ENCODE data around the gene FURIN. TPM values are rescaled to one million over a fixed set of nuclear protein-coding genes. Genes with fewer than 3 reads are reported as not detected.
"Not testable (repeated sequence)": the region's sequence is repeated elsewhere in the genome, so short reads cannot be mapped to it uniquely, and the experiment has no call there.

Gene FURIN
- total RNA-seq, 1 donor from 2014 or later: 42.7 TPM

DNA sequence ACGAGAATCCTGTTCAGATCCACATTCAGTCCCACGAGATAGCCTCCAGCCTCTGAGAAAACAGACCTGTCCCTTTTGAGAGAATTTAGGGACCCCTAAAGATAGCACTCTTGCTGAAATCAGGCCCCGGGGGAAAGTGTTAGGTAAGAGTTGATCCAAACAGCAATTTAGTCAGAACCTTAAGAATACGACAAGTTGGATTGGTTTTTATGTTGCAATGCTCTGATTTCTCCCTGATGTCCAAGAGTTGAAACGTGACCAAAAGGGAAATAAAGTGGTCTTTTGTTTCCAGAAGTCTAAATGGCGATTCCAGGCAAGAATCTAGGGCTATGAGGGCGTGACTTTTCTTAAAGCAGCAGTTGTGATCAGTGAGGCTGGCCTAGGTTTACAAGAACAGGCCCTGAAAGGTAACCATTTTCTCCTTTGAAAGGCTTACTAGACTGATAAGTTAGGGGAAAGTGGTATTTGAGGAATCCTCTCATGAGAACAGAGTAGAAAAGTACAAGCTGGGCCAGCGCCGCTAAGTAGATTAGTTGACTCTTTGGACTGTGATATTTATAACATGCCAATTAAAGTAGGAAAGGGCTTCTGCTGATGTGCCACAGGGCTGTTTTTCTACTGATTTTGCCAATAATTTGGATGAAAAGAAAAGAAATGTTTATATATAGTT, 39.6 kb downstream of the FURIN start:
- H3K4me3 ChIP-seq: peak overlapping the region; percentile 1
- H3K27me3 ChIP-seq (ENCODE audit: low read depth): no peaks in the 10 kb centered on the region
- H3K9me3 ChIP-seq (replicated peaks): no peaks in the 10 kb centered on the region
- DNase-seq: no peak
- H3K27ac ChIP-seq (replicated peaks): peak overlapping the region; percentile 86
- peaks cover 79% of the 10 kb centered on the region for H3K36me3 ChIP-seq
- intact Hi-C loops (cut with micrococcal nuclease): no loop called here
- TF ChIP-seq, protein P1, sequence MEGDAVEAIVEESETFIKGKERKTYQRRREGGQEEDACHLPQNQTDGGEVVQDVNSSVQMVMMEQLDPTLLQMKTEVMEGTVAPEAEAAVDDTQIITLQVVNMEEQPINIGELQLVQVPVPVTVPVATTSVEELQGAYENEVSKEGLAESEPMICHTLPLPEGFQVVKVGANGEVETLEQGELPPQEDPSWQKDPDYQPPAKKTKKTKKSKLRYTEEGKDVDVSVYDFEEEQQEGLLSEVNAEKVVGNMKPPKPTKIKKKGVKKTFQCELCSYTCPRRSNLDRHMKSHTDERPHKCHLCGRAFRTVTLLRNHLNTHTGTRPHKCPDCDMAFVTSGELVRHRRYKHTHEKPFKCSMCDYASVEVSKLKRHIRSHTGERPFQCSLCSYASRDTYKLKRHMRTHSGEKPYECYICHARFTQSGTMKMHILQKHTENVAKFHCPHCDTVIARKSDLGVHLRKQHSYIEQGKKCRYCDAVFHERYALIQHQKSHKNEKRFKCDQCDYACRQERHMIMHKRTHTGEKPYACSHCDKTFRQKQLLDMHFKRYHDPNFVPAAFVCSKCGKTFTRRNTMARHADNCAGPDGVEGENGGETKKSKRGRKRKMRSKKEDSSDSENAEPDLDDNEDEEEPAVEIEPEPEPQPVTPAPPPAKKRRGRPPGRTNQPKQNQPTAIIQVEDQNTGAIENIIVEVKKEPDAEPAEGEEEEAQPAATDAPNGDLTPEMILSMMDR (IDR thresholded peaks at IDR 0.05; ENCODE audit: borderline replicate concordance): no peak
- H3K4me1 ChIP-seq: peaks cover 72% of the 10 kb centered on the region

DNA sequence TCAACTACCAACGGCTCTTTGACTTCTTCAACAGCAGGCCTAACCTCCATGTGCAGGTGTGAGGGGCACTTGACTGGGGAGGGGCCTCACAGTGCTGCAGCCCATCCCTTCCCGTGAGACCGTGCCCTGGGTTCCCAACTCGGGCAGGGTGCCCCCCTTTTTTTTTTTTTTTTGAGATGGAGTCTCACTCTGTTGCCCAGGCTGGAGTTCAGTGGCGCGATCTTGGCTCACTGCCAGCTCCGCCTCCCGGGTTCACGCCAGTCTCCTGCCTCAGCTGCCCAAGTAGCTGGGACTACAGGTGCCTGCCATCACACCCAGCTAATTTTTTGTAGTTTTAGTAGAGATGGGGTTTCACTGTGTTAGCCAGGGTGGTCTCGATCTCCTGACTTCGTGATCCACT, 41.1 kb downstream of the FURIN start:
- Histone ChIP-seq H3K4me1 (peaks cover 58% of the 10 kb centered on the region), H3K27ac (replicated peaks) (peak overlapping the region; percentile 86), H3K36me3 (peaks cover 93% of the 10 kb centered on the region)
- H3K9me3 ChIP-seq (replicated peaks); DNase-seq; H3K27me3 ChIP-seq (ENCODE audit: low read depth); intact Hi-C loops (cut with micrococcal nuclease); H3K4me3 ChIP-seq: not testable (repeated sequence)

DNA sequence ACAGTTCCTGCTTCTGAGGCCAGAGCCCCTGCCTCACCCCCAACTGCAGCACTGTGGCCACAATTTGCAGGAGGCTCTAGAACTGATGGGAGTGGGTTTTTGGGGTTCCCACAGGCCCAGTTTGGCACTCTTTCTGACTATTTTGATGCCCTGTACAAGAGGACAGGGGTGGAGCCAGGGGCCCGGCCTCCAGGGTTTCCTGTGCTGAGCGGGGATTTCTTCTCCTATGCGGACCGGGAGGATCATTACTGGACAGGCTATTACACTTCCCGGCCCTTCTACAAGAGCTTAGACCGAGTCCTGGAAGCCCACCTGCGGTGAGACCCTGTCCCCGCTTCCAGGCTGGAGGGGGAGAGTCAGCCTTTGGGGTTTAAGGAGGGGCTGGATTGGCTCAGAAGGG, 41.6 kb downstream of the FURIN start:
- Histone ChIP-seq H3K9me3 (replicated peaks) (no peaks in the 10 kb centered on the region), H3K4me3 (no peak overlapping the region), H3K27ac (replicated peaks) (peak overlapping the region; percentile 86), H3K36me3 (peaks cover 94% of the 10 kb centered on the region), H3K27me3 (ENCODE audit: low read depth) (no peaks in the 10 kb centered on the region), H3K4me1 (peaks cover 58% of the 10 kb centered on the region)
- intact Hi-C loops (cut with micrococcal nuclease): no loop called here
- no peak for DNase-seq
- TF ChIP-seq, protein P1 (IDR thresholded peaks at IDR 0.05; ENCODE audit: borderline replicate concordance): no peak

DNA sequence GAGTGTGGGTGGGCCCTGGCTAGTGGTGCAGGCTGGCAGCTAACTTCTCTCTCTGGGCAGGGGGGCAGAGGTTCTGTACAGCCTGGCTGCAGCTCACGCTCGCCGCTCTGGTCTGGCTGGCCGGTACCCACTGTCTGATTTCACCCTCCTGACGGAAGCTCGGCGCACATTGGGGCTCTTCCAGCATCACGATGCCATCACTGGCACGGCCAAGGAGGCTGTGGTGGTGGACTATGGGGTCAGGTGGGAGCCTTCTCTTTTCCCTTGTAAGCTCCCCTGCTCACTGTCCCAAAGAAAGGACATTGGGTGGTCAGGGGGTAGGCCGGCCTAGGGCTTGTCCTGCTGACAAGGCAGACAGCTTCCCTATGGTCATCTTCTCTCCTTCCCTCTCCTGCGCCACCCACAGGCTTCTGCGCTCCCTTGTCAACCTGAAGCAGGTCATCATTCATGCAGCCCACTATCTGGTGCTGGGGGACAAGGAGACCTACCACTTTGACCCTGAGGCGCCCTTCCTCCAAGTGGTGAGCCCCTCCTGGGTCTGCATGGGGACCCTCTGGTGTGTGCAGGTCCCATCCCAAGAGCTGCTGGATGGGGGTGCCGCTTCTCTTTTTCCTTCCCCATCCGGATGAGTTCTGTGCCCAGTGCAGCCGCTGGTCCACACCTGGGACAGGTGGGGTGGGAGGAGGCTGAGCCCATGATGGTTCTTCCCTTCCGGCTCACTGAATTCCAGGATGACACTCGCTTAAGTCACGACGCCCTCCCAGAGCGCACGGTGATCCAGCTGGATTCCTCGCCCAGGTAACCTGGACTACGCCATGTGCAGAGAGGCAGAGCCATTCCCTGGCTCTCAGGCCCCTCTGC, 42.3 kb downstream of the FURIN start:
- Histone ChIP-seq H3K9me3 (replicated peaks) (no peaks in the 10 kb centered on the region), H3K4me3 (no peak overlapping the region), H3K27ac (replicated peaks) (peak overlapping the region; percentile 86), H3K36me3 (peaks cover 94% of the 10 kb centered on the region), H3K27me3 (ENCODE audit: low read depth) (no peaks in the 10 kb centered on the region), H3K4me1 (peaks cover 58% of the 10 kb centered on the region)
- no peak for DNase-seq
- intact Hi-C loops (cut with micrococcal nuclease): no loop called here
- TF ChIP-seq, protein P1 (IDR thresholded peaks at IDR 0.05; ENCODE audit: borderline replicate concordance): no peak

DNA sequence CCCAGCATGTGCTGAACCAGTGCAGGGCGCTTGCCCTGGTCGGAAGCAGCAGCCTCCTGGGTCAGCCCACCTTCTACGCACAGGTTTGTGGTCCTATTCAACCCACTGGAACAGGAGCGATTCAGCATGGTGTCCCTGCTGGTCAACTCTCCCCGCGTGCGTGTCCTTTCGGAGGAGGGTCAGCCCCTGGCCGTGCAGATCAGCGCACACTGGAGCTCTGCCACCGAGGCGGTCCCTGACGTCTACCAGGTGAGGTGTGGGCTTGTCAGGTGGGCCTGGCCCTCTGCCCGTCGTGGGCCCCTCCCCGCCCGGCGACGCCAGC, 42.9 kb downstream of the FURIN start:
- TF ChIP-seq, protein P1 (IDR thresholded peaks at IDR 0.05; ENCODE audit: borderline replicate concordance): no peak
- Histone ChIP-seq H3K27me3 (ENCODE audit: low read depth) (no peaks in the 10 kb centered on the region), H3K4me3 (no peak overlapping the region), H3K27ac (replicated peaks) (no peak overlapping the region), H3K9me3 (replicated peaks) (no peaks in the 10 kb centered on the region), H3K36me3 (peaks cover 94% of the 10 kb centered on the region), H3K4me1 (peaks cover 58% of the 10 kb centered on the region)
- no peak for DNase-seq
- intact Hi-C loops (cut with micrococcal nuclease): no loop called here

Data from left ventricle myocardium inferior (tissue), 1 donor.